OCI-LY7 (cell line): ENCODE data around the gene FAM163B. TPM values are rescaled to one million over a fixed set of nuclear protein-coding genes. Genes with fewer than 3 reads are reported as not detected.

Experiments used
- BruUV-seq: library from RNA; stranded (reverse); fragments of 400-500 nt; replicated peaks from 2 replicates; lab custom pipeline; 2021; lab: Mats Ljungman, UMichigan
- CTCF ChIA-PET: fragments of 300-600 bp; sonication (Branson Sonifier 250); formaldehyde crosslinking; loops from one replicate; lab custom pipeline; 2022; ENCODE audit warnings: antibody characterized with exemption; ENCODE audit not compliant: unreplicated experiment; lab: Charles Lee
- POLR2A ChIA-PET: fragments of 300-600 bp; sonication (Branson Sonifier 250); formaldehyde crosslinking; loops from one replicate; lab custom pipeline; 2022; ENCODE audit warnings: antibody characterized with exemption; lab: Charles Lee
- DNase-seq: peaks from one replicate; pipeline ENCODE4 v3.0.0-alpha.2; 2015; ENCODE audit warnings: low spot score
- H2AFZ ChIP-seq: fragments of 200-600 bp; sonication (generic), shearing (Covaris generic); 2 replicates; pipeline ENCODE4 v1.6.1; 2014; ENCODE audit warnings: mild to moderate bottlenecking, antibody characterized with exemption, low read length, moderate library complexity
- H3K27ac ChIP-seq: fragments of 200-600 bp; sonication (generic); 2 replicates; pipeline ENCODE4 v1.5.1; 2014; ENCODE audit warnings: mixed run types, low read depth, mild to moderate bottlenecking, moderate library complexity, low read length, inconsistent platforms; ENCODE audit not compliant: poor library complexity, severe bottlenecking
- H3K36me3 ChIP-seq: fragments of 200-600 bp; sonication (generic); 2 replicates; pipeline ENCODE4 v1.6.1; 2014; ENCODE audit warnings: mild to moderate bottlenecking, antibody characterized with exemption, low read length, moderate library complexity, mixed read lengths; ENCODE audit not compliant: insufficient read depth
- H3K4me1 ChIP-seq: fragments of 200-600 bp; sonication (generic); 2 replicates; pipeline ENCODE4 v1.5.1; 2014; ENCODE audit warnings: mild to moderate bottlenecking, low read length; ENCODE audit not compliant: insufficient read depth, poor library complexity, severe bottlenecking
- H3K4me2 ChIP-seq: fragments of 200-600 bp; sonication (generic); 2 replicates; pipeline ENCODE4 v1.6.1; 2014; ENCODE audit warnings: mild to moderate bottlenecking, low read length
- H3K4me3 ChIP-seq: fragments of 200-600 bp; sonication (generic); 2 replicates; pipeline ENCODE4 v1.5.1; 2014; ENCODE audit warnings: mild to moderate bottlenecking, low read depth, low read length; ENCODE audit not compliant: poor library complexity, severe bottlenecking
- H3K79me2 ChIP-seq: fragments of 200-600 bp; sonication (generic); 2 replicates; pipeline ENCODE4 v1.6.1; 2016; ENCODE audit warnings: low read depth, mild to moderate bottlenecking, low read length, moderate library complexity, mixed read lengths; ENCODE audit not compliant: insufficient read depth
- H3K9me2 ChIP-seq: fragments of 200-600 bp; sonication (generic); 2 replicates; pipeline ENCODE4 v1.6.1; 2016; ENCODE audit warnings: mild to moderate bottlenecking, low read length, mixed read lengths; ENCODE audit not compliant: insufficient read depth
- H3K9me3 ChIP-seq: fragments of 200-600 bp; sonication (generic); 2 replicates; pipeline ENCODE4 v1.6.1; 2014; ENCODE audit warnings: mild to moderate bottlenecking, mixed run types, low read length, mixed read lengths
- H4K20me1 ChIP-seq: fragments of 200-600 bp; sonication (generic); 2 replicates; pipeline ENCODE4 v1.6.1; 2014; ENCODE audit warnings: mild to moderate bottlenecking, antibody characterized with exemption, low read length, moderate library complexity, mixed read lengths; ENCODE audit not compliant: insufficient read depth
- CTCF ChIP-seq: fragments of 200-600 bp; sonication (generic); conservative IDR thresholded peaks from 2 replicates; pipeline ENCODE4 v1.5.1; 2014; ENCODE audit warnings: mild to moderate bottlenecking, antibody characterized with exemption, low read length, moderate library complexity, mixed read lengths
- EZH2phosphoT487 ChIP-seq: fragments of 200-600 bp; sonication (generic); IDR thresholded peaks from 2 replicates; pipeline ENCODE4 v1.6.1; 2018; ENCODE audit warnings: low read depth, borderline replicate concordance, mild to moderate bottlenecking, mixed run types, antibody characterized with exemption, low read length, moderate library complexity, mixed read lengths
- intact Hi-C: fragments of 100-400 bp; cut with micrococcal nuclease; formaldehyde crosslinking; loops from one replicate; pipeline ENCODE4 v1.10.0; 2022; ENCODE audit not compliant: unreplicated experiment
- total RNA-seq, 2 experiments: library from RNA; depleted of rRNA in 1 of 2; stranded (reverse); fragments of >200 nt in 1 of 2; shearing (Covaris generic) in 1 of 2; gene quantifications; 2 replicates each; pipeline ENCODE4 v1.2.3, GENCODE V29; 2014 to 2022

The FAM163B gene
- total RNA-seq, 2 experiments from 2014 or later, result 2.6 to 7.8 TPM

- Histone ChIP-seq H3K4me1 (no peaks in the 10 kb centered on the region), H3K4me2 (no peak overlapping the region), H3K9me3 (no peaks in the 10 kb centered on the region), H3K79me2 (no peaks in the 10 kb centered on the region), H3K4me3 (no peak overlapping the region), H3K36me3 (no peaks in the 10 kb centered on the region), H3K9me2 (no peaks in the 10 kb centered on the region), H3K27ac (no peak overlapping the region), H4K20me1 (no peaks in the 10 kb centered on the region), H2AFZ (no peak overlapping the region)
- DNase-seq, result no peak
- no TSS peak for BruUV-seq
- ChIA-PET POLR2A (no interaction called here), CTCF (no interaction called here)
- intact Hi-C loops, result no loop called here
- TF ChIP-seq EZH2phosphoT487 (no peak), CTCF (no peak)
These were observed 25.0 kb upstream of the FAM163B start for GRCh38 chr9:133634081-133634691.

GRCh38 chr9:133633681-133634080 lies 24.5 kb upstream of the FAM163B start:
- ChIA-PET POLR2A (no interaction called here), CTCF (no interaction called here)
- Histone ChIP-seq H3K36me3 (no peaks in the 10 kb centered on the region), H2AFZ (no peak overlapping the region), H3K9me3 (no peaks in the 10 kb centered on the region), H3K4me1 (no peaks in the 10 kb centered on the region), H4K20me1 (no peaks in the 10 kb centered on the region), H3K27ac (no peak overlapping the region), H3K4me3 (no peak overlapping the region), H3K4me2 (no peak overlapping the region), H3K9me2 (no peaks in the 10 kb centered on the region), H3K79me2 (no peaks in the 10 kb centered on the region)
- intact Hi-C loops, result no loop called here
- TF ChIP-seq EZH2phosphoT487, result no peak
- no peak for TF ChIP-seq CTCF
- BruUV-seq, result no TSS peak
- no peak for DNase-seq

- no peaks in the 10 kb centered on the region for H4K20me1 ChIP-seq
- H3K79me2 ChIP-seq, result no peaks in the 10 kb centered on the region
- ChIA-PET POLR2A (no interaction called here), CTCF (no interaction called here)
- no peak overlapping the region for H3K27ac ChIP-seq
- no peaks in the 10 kb centered on the region for H3K9me2 ChIP-seq
- H3K9me3 ChIP-seq, result no peaks in the 10 kb centered on the region
- no peaks in the 10 kb centered on the region for H3K4me1 ChIP-seq
- H3K4me3 ChIP-seq, result no peak overlapping the region
- no peak for TF ChIP-seq CTCF
- no peak for TF ChIP-seq EZH2phosphoT487
- no peak overlapping the region for H2AFZ ChIP-seq
- intact Hi-C loops, result no loop called here
- H3K4me2 ChIP-seq, result no peak overlapping the region
- BruUV-seq, result no TSS peak
- no peaks in the 10 kb centered on the region for H3K36me3 ChIP-seq
- DNase-seq, result no peak
These were observed 23.9 kb upstream of the FAM163B start for GRCh38 chr9:133632806-133633680.
